H1 (cell line): ENCODE results near the gene TRHDE. TPM values are rescaled to one million over a fixed set of nuclear protein-coding genes. Genes with fewer than 3 reads are reported as not detected.

Experiments used
- CTCF ChIA-PET: fragments of 300-600 bp; sonication (Branson Sonifier 250); formaldehyde crosslinking; loops from one replicate; lab custom pipeline; 2021; ENCODE audit not compliant: partially characterized antibody; lab: Charles Lee
- POLR2A ChIA-PET: fragments of 300-600 bp; sonication (Branson Sonifier 250); formaldehyde crosslinking; loops from one replicate; lab custom pipeline; 2021; ENCODE audit warnings: inconsistent platforms; ENCODE audit not compliant: partially characterized antibody; lab: Charles Lee
- DNase-seq, 2 experiments: peaks; one replicate each; pipeline versions ENCODE4 v3.0.0 to v3.0.0-alpha.2; 2010 to 2022; ENCODE audit warnings: low spot score in 2 of 2, low read depth in 1 of 2, mixed read lengths in 1 of 2
- FAIRE-seq: peaks from 2 replicates; lab custom pipeline; 2011; peaks lifted over from hg19 to GRCh38; lab: Jason Lieb, UNC
- H2AFZ ChIP-seq: 2 replicates; pipeline ENCODE4 v1.8.1; 2012; ENCODE audit warnings: low read length, inconsistent platforms
- H2AK5ac ChIP-seq: 2 replicates; pipeline ENCODE4 v1.6.1; 2013; ENCODE audit warnings: low read depth, low read length
- H2BK120ac ChIP-seq: replicated peaks from 2 replicates; pipeline ENCODE3; 2013; ENCODE audit warnings: low read depth, low read length, inconsistent platforms
- H2BK12ac ChIP-seq: 2 replicates; pipeline ENCODE4 v1.6.1; 2013; ENCODE audit warnings: low read depth, low read length
- H2BK15ac ChIP-seq: 2 replicates; pipeline ENCODE4 v1.6.1; 2013; ENCODE audit warnings: low read length
- H2BK20ac ChIP-seq: 2 replicates; pipeline ENCODE4 v1.6.1; 2013; ENCODE audit warnings: low read length
- H2BK5ac ChIP-seq: 2 replicates; pipeline ENCODE4 v1.6.1; 2013; ENCODE audit warnings: low read depth, low read length
- H3K14ac ChIP-seq: 2 replicates; pipeline ENCODE4 v1.6.1; 2013; ENCODE audit warnings: inconsistent platforms; ENCODE audit not compliant: insufficient read length
- H3K18ac ChIP-seq: 2 replicates; pipeline ENCODE4 v1.6.1; 2013; ENCODE audit warnings: low read length; ENCODE audit errors: extremely low read depth
- H3K23ac ChIP-seq: 2 replicates; pipeline ENCODE4 v1.6.1; 2013; ENCODE audit warnings: inconsistent platforms; ENCODE audit not compliant: insufficient read length
- H3K23me2 ChIP-seq: 2 replicates; pipeline ENCODE4 v1.6.1; 2013; ENCODE audit warnings: low read depth, low read length
- H3K27ac ChIP-seq: 2 replicates; pipeline ENCODE4 v1.6.1; 2011; ENCODE audit warnings: low read depth, low read length, inconsistent platforms
- H3K27me3 ChIP-seq, 4 experiments: replicated peaks in 1 of 4; 1 replicate in 1 of 4; 2 replicates in 3 of 4; pipeline versions ENCODE4 v1.6.1 to v1.8.1; 2011 to 2013; ENCODE audit warnings: low read length in 3 of 4, mild to moderate bottlenecking in 3 of 4, inconsistent platforms in 2 of 4, mixed read lengths in 2 of 4, moderate library complexity in 1 of 4; ENCODE audit not compliant: control insufficient read depth in 3 of 4, insufficient read depth in 3 of 4; ENCODE audit errors: extremely low read depth in 1 of 4
- H3K36me3 ChIP-seq, 4 experiments: 2 replicates each; pipeline versions ENCODE4 v1.6.1 to v1.8.1; 2011 to 2013; ENCODE audit warnings: mild to moderate bottlenecking in 4 of 4, low read length in 3 of 4, moderate library complexity in 2 of 4, control low read depth in 1 of 4, inconsistent platforms in 1 of 4; ENCODE audit not compliant: insufficient read depth in 4 of 4, control insufficient read depth in 2 of 4
- H3K4ac ChIP-seq: replicated peaks from 2 replicates; pipeline ENCODE3; 2013; ENCODE audit warnings: low read length, low read depth, mixed read lengths, inconsistent platforms; ENCODE audit not compliant: insufficient read length
- H3K4me1 ChIP-seq, 4 experiments: replicated peaks in 1 of 4; 1 replicate in 1 of 4; 2 replicates in 3 of 4; pipeline versions ENCODE4 v1.6.1 to v1.8.1; 2011 to 2013; ENCODE audit warnings: low read length in 3 of 4, inconsistent platforms in 2 of 4, mixed read lengths in 1 of 4; ENCODE audit not compliant: insufficient read depth in 4 of 4, control insufficient read depth in 3 of 4
- H3K4me2 ChIP-seq, 2 experiments: 2 replicates each; pipeline versions ENCODE4 v1.6.1 to v1.8.1; 2011 to 2013; ENCODE audit warnings: low read depth in 2 of 2, low read length in 2 of 2, control low read depth in 1 of 2, inconsistent platforms in 1 of 2, mild to moderate bottlenecking in 1 of 2; ENCODE audit not compliant: insufficient read depth in 1 of 2
- H3K4me3 ChIP-seq, 4 experiments: fragments of 200-600, 300-600 bp in 1 of 4; sonication (generic), shearing (Covaris generic), sonication (Bioruptor Twin) in 1 of 4; 2 replicates each; pipeline versions ENCODE4 v1.5.1 to v1.8.1; 2011 to 2016; ENCODE audit warnings: low read length in 4 of 4, low read depth in 3 of 4, control low read depth in 2 of 4, inconsistent platforms in 2 of 4, mild to moderate bottlenecking in 2 of 4, mixed read lengths in 1 of 4, moderate library complexity in 1 of 4; ENCODE audit not compliant: insufficient read depth in 2 of 4; ENCODE audit errors: extremely low read depth in 1 of 4
- H3K56ac ChIP-seq: replicated peaks from 2 replicates; pipeline ENCODE3; 2013; ENCODE audit warnings: low read depth, mild to moderate bottlenecking, mixed read lengths, low read length, inconsistent platforms; ENCODE audit not compliant: insufficient read length
- H3K79me1 ChIP-seq: 2 replicates; pipeline ENCODE4 v1.6.1; 2013; ENCODE audit warnings: low read depth, low read length, control low read depth
- H3K79me2 ChIP-seq, 2 experiments: 2 replicates each; pipeline versions ENCODE4 v1.6.1 to v1.8.1; 2012 to 2013; ENCODE audit warnings: low read length in 2 of 2, mild to moderate bottlenecking in 2 of 2, inconsistent platforms in 1 of 2; ENCODE audit not compliant: insufficient read depth in 2 of 2, control insufficient read depth in 1 of 2
- H3K9ac ChIP-seq, 4 experiments: replicated peaks in 1 of 4; 1 replicate in 1 of 4; 2 replicates in 3 of 4; pipeline versions ENCODE4 v1.6.1 to v1.8.1; 2011 to 2013; ENCODE audit warnings: low read depth in 3 of 4, low read length in 3 of 4, control low read depth in 2 of 4, mild to moderate bottlenecking in 2 of 4, moderate library complexity in 2 of 4, inconsistent platforms in 1 of 4; ENCODE audit errors: extremely low read depth in 1 of 4
- H3K9me3 ChIP-seq, 2 experiments: 2 replicates each; pipeline versions ENCODE4 v1.6.1 to v1.8.1; 2012 to 2013; ENCODE audit warnings: mild to moderate bottlenecking in 2 of 2, moderate library complexity in 2 of 2, control low read depth in 1 of 2, inconsistent platforms in 1 of 2, low read depth in 1 of 2, low read length in 1 of 2, mixed read lengths in 1 of 2; ENCODE audit not compliant: insufficient read depth in 2 of 2
- H4K20me1 ChIP-seq, 2 experiments: replicated peaks in 1 of 2; 2 replicates each; pipeline versions ENCODE3 to v1.8.1; 2011 to 2013; ENCODE audit warnings: inconsistent platforms in 2 of 2, low read length in 2 of 2, mild to moderate bottlenecking in 1 of 2; ENCODE audit not compliant: insufficient read depth in 2 of 2, control insufficient read depth in 1 of 2
- H4K5ac ChIP-seq: 2 replicates; pipeline ENCODE4 v1.6.1; 2013; ENCODE audit warnings: low read length, low read depth, mixed read lengths, inconsistent platforms; ENCODE audit not compliant: insufficient read length
- H4K8ac ChIP-seq: 2 replicates; pipeline ENCODE4 v1.8.0; 2013; ENCODE audit warnings: mild to moderate bottlenecking, moderate library complexity, low read length, inconsistent platforms; ENCODE audit not compliant: insufficient read depth; ENCODE audit errors: extremely low read depth
- H4K91ac ChIP-seq: replicated peaks from 2 replicates; pipeline ENCODE3; 2013; ENCODE audit warnings: low read length, mixed read lengths, inconsistent platforms; ENCODE audit not compliant: insufficient read length
- BCL11A ChIP-seq, 2 experiments: IDR thresholded peaks; one replicate each; pipeline ENCODE4 v1.6.1; 2011; ENCODE audit warnings: low read depth in 2 of 2, low read length in 2 of 2, mild to moderate bottlenecking in 2 of 2
- CBX5 ChIP-seq: fragments of 300-800, 300-1000 bp; sonication (generic); IDR thresholded peaks from 2 replicates; pipeline ENCODE4 v1.7.1; 2016; ENCODE audit warnings: antibody characterized with exemption, low read length, low read depth
- CHD1 ChIP-seq: IDR thresholded peaks from 2 replicates; pipeline ENCODE4 v1.6.1; 2012; ENCODE audit warnings: low read depth, low read length, improper control_type of control experiment
- JUND ChIP-seq: IDR thresholded peaks from 2 replicates; pipeline ENCODE4 v1.6.1; 2011; ENCODE audit warnings: mild to moderate bottlenecking, improper control_type of control experiment, low read length
- KDM1A ChIP-seq: fragments of 200-600, 300-600 bp; sonication (generic); IDR thresholded peaks from 2 replicates; pipeline ENCODE4 v1.7.1; 2016; ENCODE audit warnings: mild to moderate bottlenecking, low read length, borderline replicate concordance
- MAFK ChIP-seq: IDR thresholded peaks from 2 replicates; pipeline ENCODE4 v1.6.1; 2012; ENCODE audit warnings: low read depth, mild to moderate bottlenecking, improper control_type of control experiment, low read length
- NANOG ChIP-seq: IDR thresholded peaks from 2 replicates; pipeline ENCODE4 v1.6.1; 2011; ENCODE audit warnings: low read length, low read depth, mild to moderate bottlenecking, inconsistent platforms; ENCODE audit not compliant: insufficient read depth, poor library complexity, severe bottlenecking
- SIN3A ChIP-seq, 2 experiments: IDR thresholded peaks in 1 of 2; conservative IDR thresholded peaks in 1 of 2; 2 replicates each; pipeline ENCODE4 v1.6.1; 2011 to 2012; ENCODE audit warnings: low read length in 2 of 2, improper control_type of control experiment in 1 of 2, low read depth in 1 of 2, mild to moderate bottlenecking in 1 of 2
- SIRT6 ChIP-seq: IDR thresholded peaks from one replicate; pipeline ENCODE4 v1.7.1; 2012; ENCODE audit warnings: low read length, inconsistent platforms
- SIX5 ChIP-seq: IDR thresholded peaks from 2 replicates; pipeline ENCODE4 v1.6.1; 2011; ENCODE audit warnings: mild to moderate bottlenecking, low read depth, low read length
- SP4 ChIP-seq: IDR thresholded peaks from 2 replicates; pipeline ENCODE4 v1.6.1; 2012; ENCODE audit warnings: low read length, inconsistent platforms
- TEAD4 ChIP-seq: IDR thresholded peaks from 2 replicates; pipeline ENCODE4 v1.6.1; 2012; ENCODE audit warnings: low read depth, low read length, inconsistent platforms, mixed read lengths
- ZNF274 ChIP-seq: IDR thresholded peaks from 2 replicates; pipeline ENCODE4 v1.7.0; 2012; ENCODE audit warnings: low read length, borderline replicate concordance; ENCODE audit errors: extremely low read depth
- WGBS, 2 experiments: shearing (Covaris generic) in 1 of 2; methylation state at CpG; one replicate each; pipeline versions ENCODE4 v1.1.6 to v1.1.7; 2013 to 2015; ENCODE audit warnings: low lambda C conversion rate in 2 of 2, mixed read lengths in 2 of 2, inconsistent platforms in 1 of 2, low coverage in 1 of 2, missing lambda C conversion rate in 1 of 2; ENCODE audit not compliant: insufficient replicate concordance in 2 of 2, insufficient coverage in 1 of 2, insufficient read length in 1 of 2; ENCODE audit errors: extremely low coverage in 1 of 2, missing lambda C conversion rate in 1 of 2; 5-methylcytosine and 5-hydroxymethylcytosine counted together
- polyA plus RNA-seq, 7 experiments: library from polyadenylated mRNA; depleted of rRNA in 3 of 7; stranded (reverse) in 5 of 7; unstranded in 2 of 7; fragments of >200 nt in 5 of 7; fragments of 200-250 nt in 2 of 7; gene quantifications; 1 replicate in 5 of 7; 2 replicates in 1 of 7; 4 replicates in 1 of 7; pipeline versions ENCODE4 v1.2.1 to v1.2.3, GENCODE V29; 2011 to 2013; ENCODE audit warnings: missing spikeins in 2 of 7, mixed read lengths in 2 of 7
- total RNA-seq: library from RNA; stranded (reverse); fragmentation: NEBNext Ultra II Directional; extraction: Animal tissue kit (Norgen Biotek cat#: 25700); gene quantifications from 2 replicates; pipeline ENCODE4 v1.2.1, GENCODE V29; 2021
- TF ChIP-seq, protein P1 (sequence below): IDR thresholded peaks from 2 replicates; pipeline ENCODE4 v1.6.1; 2012; ENCODE audit warnings: inconsistent platforms

The TRHDE gene
- total and polyA plus RNA-seq, 2 of the 8 experiments (the other 6 are each of a cell fraction or from before 2014, with no cell fraction given), result 1.3 to 5.0 TPM

DNA sequence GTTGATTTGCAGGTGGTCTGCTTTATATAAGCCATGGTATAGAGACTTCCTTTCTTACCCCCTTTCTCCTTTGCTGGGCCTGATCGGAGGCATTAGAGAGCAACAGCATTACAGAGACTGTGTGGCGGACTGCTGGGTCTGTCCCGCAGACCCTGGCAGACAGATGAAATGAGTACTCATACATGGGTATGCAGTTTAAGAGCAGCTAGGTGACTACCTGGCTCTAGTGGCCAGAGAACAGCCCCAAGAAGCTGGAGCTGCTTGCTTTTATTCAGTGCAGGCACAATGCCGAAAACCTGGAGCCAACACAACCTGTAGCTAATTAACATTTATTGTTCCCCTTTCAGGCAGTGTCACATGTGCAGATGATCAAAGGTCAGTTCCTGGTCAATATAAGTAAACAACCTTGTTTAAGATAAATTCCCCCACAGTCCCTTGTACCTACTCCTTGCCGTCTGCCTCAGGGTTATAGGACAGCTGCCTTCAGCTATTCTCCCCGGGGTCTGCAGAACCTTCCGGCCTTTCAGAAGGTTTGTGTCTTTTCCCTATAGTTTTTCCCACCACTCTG, 160.0 kb downstream of the TRHDE start:
- no peak overlapping the region for H2AK5ac ChIP-seq
- DNase-seq, result peak in 1 of 2 experiments; percentile 44
- 85% methylated on average over 7 of the region's 7 CpGs; no CpG with 5 or more reads in 1 of the 2 experiments for WGBS, 2 experiments
- H3K36me3 ChIP-seq, result no peaks in the 10 kb centered on the region
- H3K9me3 ChIP-seq, result peaks cover 0 to 5% of the 10 kb centered on the region in 2 experiments; a peak in 2 of 4 replicates
- ChIA-PET CTCF (interaction anchor here (0.6 kb wide), 1 partner anchor 1060 kb away, joined by 5 read pairs; no protein-coding TSS in a partner anchor), POLR2A (interaction anchor here (0.6 kb wide), 1 partner anchor 12 kb away, joined by 3 read pairs; no protein-coding TSS in a partner anchor)
- no peak overlapping the region for H2BK12ac ChIP-seq
- H3K23ac ChIP-seq, result no peak overlapping the region
- no peaks in the 10 kb centered on the region for H3K79me2 ChIP-seq
- H3K56ac ChIP-seq, result no peak overlapping the region
- no peak overlapping the region for H3K4me3 ChIP-seq
- H3K9ac ChIP-seq, result no peak overlapping the region; a peak in 1 of 7 replicates
- no peak overlapping the region for H2AFZ ChIP-seq
- H2BK15ac ChIP-seq, result no peak overlapping the region
- H4K91ac ChIP-seq, result no peak overlapping the region
- H4K20me1 ChIP-seq, result no peaks in the 10 kb centered on the region
- no peak overlapping the region for H3K18ac ChIP-seq
- H3K79me1 ChIP-seq, result no peaks in the 10 kb centered on the region
- no peak overlapping the region for H2BK20ac ChIP-seq
- H3K27ac ChIP-seq, result no peak overlapping the region
- H3K14ac ChIP-seq, result no peak overlapping the region
- FAIRE-seq, result no peak
- H3K23me2 ChIP-seq, result no peaks in the 10 kb centered on the region
- H4K5ac ChIP-seq, result no peak overlapping the region
- H3K27me3 ChIP-seq, result no peaks in the 10 kb centered on the region
- H2BK5ac ChIP-seq, result no peak overlapping the region
- no peak overlapping the region for H2BK120ac ChIP-seq
- no peak overlapping the region for H4K8ac ChIP-seq
- H3K4ac ChIP-seq, result no peak overlapping the region
- no peaks in the 10 kb centered on the region for H3K4me1 ChIP-seq
- H3K4me2 ChIP-seq, result no peak overlapping the region
- TF ChIP-seq KDM1A, result no peak
- no peak for TF ChIP-seq SIRT6
- no peak for TF ChIP-seq NANOG
- no peak for TF ChIP-seq SIN3A (conservative IDR thresholded peaks at IDR 0.05 in 1 of 2, IDR thresholded peaks at IDR 0.05 in 1 of 2; ENCODE audit: low read depth in 1 of 2, low read length in 2 of 2)
- TF ChIP-seq SIX5, result no peak
- TF ChIP-seq, protein P1, sequence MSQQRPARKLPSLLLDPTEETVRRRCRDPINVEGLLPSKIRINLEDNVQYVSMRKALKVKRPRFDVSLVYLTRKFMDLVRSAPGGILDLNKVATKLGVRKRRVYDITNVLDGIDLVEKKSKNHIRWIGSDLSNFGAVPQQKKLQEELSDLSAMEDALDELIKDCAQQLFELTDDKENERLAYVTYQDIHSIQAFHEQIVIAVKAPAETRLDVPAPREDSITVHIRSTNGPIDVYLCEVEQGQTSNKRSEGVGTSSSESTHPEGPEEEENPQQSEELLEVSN, result no peak
- no peak for TF ChIP-seq JUND
- TF ChIP-seq SP4, result no peak
- TF ChIP-seq TEAD4, result no peak
- no peak for TF ChIP-seq ZNF274
- no peak for TF ChIP-seq BCL11A (IDR thresholded peaks at IDR 0.05; ENCODE audit: low read depth in 2 of 2, low read length in 2 of 2)
- TF ChIP-seq CHD1, result no peak
- no peak for TF ChIP-seq CBX5
- no peak for TF ChIP-seq MAFK
